GM12878 (cell line): ENCODE data around the gene PDZRN4. TPM values are rescaled to one million over a fixed set of nuclear protein-coding genes. Genes with fewer than 3 reads are reported as not detected.

ENCODE experiments used
- ATAC-seq: fragments of 200-7000 bp; cut with Tn5 transposase; 3 replicates; pipeline ENCODE4 v1.9.1; 2020; ENCODE audit warnings: mild to moderate bottlenecking, moderate library complexity
- BruUV-seq: library from RNA; stranded (reverse); fragments of 400-500 nt; replicated peaks from 2 replicates; lab custom pipeline; 2021; lab: Mats Ljungman, UMichigan
- CTCF ChIA-PET: fragments of 300-600 bp; sonication (Branson Sonifier 250); formaldehyde crosslinking; extraction: SDS; loops from one replicate; lab custom pipeline; 2021; ENCODE audit warnings: inconsistent platforms; lab: Yijun Ruan, JAX
- POLR2A ChIA-PET: fragments of 350-600 bp; formaldehyde crosslinking; extraction: SDS; loops from one replicate; lab custom pipeline; 2021; ENCODE audit warnings: inconsistent platforms; lab: Charles Lee
- RAD21 ChIA-PET: fragments of 300-600 bp; sonication (Branson Sonifier 250); formaldehyde crosslinking; loops from one replicate; lab custom pipeline; 2023; ENCODE audit warnings: antibody characterized with exemption; ENCODE audit not compliant: unreplicated experiment; lab: Charles Lee
- SMC1A ChIA-PET: fragments of 300-600 bp; sonication (Branson Sonifier 250); formaldehyde crosslinking; loops from one replicate; lab custom pipeline; 2023; ENCODE audit not compliant: unreplicated experiment, uncharacterized antibody; lab: Charles Lee
- DNase-seq: peaks from one replicate; pipeline ENCODE4 v3.0.0-alpha.2; 2011; ENCODE audit warnings: low read depth, low spot score
- FAIRE-seq: peaks from 3 replicates; lab custom pipeline; 2011; peaks lifted over from hg19 to GRCh38; lab: Jason Lieb, UNC
- H2AFZ ChIP-seq: 2 replicates; pipeline ENCODE4 v1.6.0; 2011; ENCODE audit warnings: low read depth, low read length, control low read depth; ENCODE audit not compliant: control insufficient read depth
- H3K27ac ChIP-seq: 2 replicates; pipeline ENCODE4 v1.5.1; 2011; ENCODE audit warnings: control low read depth; ENCODE audit not compliant: control insufficient read depth, insufficient read depth
- H3K27me3 ChIP-seq, 2 experiments: replicated peaks in 1 of 2; 2 replicates each; pipeline versions ENCODE4 v1.6.0 to v1.6.1; 2011; ENCODE audit warnings: low read length in 1 of 2; ENCODE audit not compliant: control insufficient read depth in 2 of 2, insufficient read depth in 2 of 2
- H3K36me3 ChIP-seq, 2 experiments: 2 replicates each; pipeline ENCODE4 v1.5.1; 2011; ENCODE audit warnings: low read length in 1 of 2; ENCODE audit not compliant: control insufficient read depth in 2 of 2, insufficient read depth in 2 of 2
- H3K4me1 ChIP-seq: 2 replicates; pipeline ENCODE4 v1.6.1; 2011; ENCODE audit warnings: mild to moderate bottlenecking, low read length, moderate library complexity, mixed read lengths; ENCODE audit not compliant: control insufficient read depth, insufficient read depth
- H3K4me2 ChIP-seq: 2 replicates; pipeline ENCODE4 v1.6.0; 2011; ENCODE audit warnings: control low read depth; ENCODE audit not compliant: control insufficient read depth, insufficient read depth
- H3K4me3 ChIP-seq: fragments of 200-600 bp; sonication (generic); 2 replicates; pipeline ENCODE4 v1.5.1; 2016
- H3K79me2 ChIP-seq: 2 replicates; pipeline ENCODE4 v1.6.0; 2011; ENCODE audit warnings: low read length; ENCODE audit not compliant: control insufficient read depth, insufficient read depth
- H3K9ac ChIP-seq: 2 replicates; pipeline ENCODE4 v1.8.0; 2011; ENCODE audit warnings: low read length, control low read depth, mixed read lengths; ENCODE audit not compliant: control insufficient read depth, insufficient read depth
- H3K9me3 ChIP-seq: replicated peaks from 3 replicates; pipeline ENCODE4 v1.5.1; 2011; ENCODE audit warnings: mild to moderate bottlenecking, low read length; ENCODE audit not compliant: control insufficient read depth, insufficient read depth
- H4K20me1 ChIP-seq: 2 replicates; pipeline ENCODE4 v1.6.0; 2011; ENCODE audit not compliant: control insufficient read depth, insufficient read depth
- FOXK2 ChIP-seq: fragments of 450-650 bp; IDR thresholded peaks from 2 replicates; pipeline ENCODE4 v1.6.1; 2017; ENCODE audit warnings: mild to moderate bottlenecking, moderate library complexity
- IRF5 ChIP-seq: fragments of 450-650 bp; IDR thresholded peaks from 2 replicates; pipeline ENCODE4 v1.6.1; 2017; ENCODE audit warnings: borderline replicate concordance
- KDM1A ChIP-seq: fragments of 200-600 bp; sonication (generic); IDR thresholded peaks from 2 replicates; pipeline ENCODE4 v1.6.1; 2016; ENCODE audit warnings: borderline replicate concordance
- MEF2A ChIP-seq: IDR thresholded peaks from 2 replicates; pipeline ENCODE4 v1.6.1; 2011; ENCODE audit warnings: low read depth, mild to moderate bottlenecking, low read length, moderate library complexity; ENCODE audit not compliant: insufficient read depth
- MLLT1 ChIP-seq: fragments of 450-650 bp; IDR thresholded peaks from 2 replicates; pipeline ENCODE4 v1.6.1; 2016; ENCODE audit warnings: mild to moderate bottlenecking
- MYC ChIP-seq: IDR thresholded peaks from 2 replicates; pipeline ENCODE4 v1.6.1; 2011; ENCODE audit warnings: mild to moderate bottlenecking, low read length, moderate library complexity, inconsistent platforms; ENCODE audit not compliant: insufficient read depth, insufficient replicate concordance, insufficient read length, severe bottlenecking
- NR2C2 ChIP-seq: IDR thresholded peaks from 2 replicates; pipeline ENCODE4 v1.6.1; 2011; ENCODE audit warnings: borderline replicate concordance, low read depth; ENCODE audit not compliant: control insufficient read depth, insufficient read length
- PKNOX1 ChIP-seq: fragments of 450-650 bp; IDR thresholded peaks from 2 replicates; pipeline ENCODE4 v1.6.1; 2016; ENCODE audit warnings: mild to moderate bottlenecking
- PRDM15 ChIP-seq: fragments of 450-650 bp; formaldehyde crosslinking; IDR thresholded peaks from 2 replicates; pipeline ENCODE4 v1.4.0; 2020; ENCODE audit warnings: mild to moderate bottlenecking, moderate library complexity
- RBBP5 ChIP-seq: fragments of 200-600 bp; sonication (generic); conservative IDR thresholded peaks from 2 replicates; pipeline ENCODE4 v1.6.1; 2016
- RUNX3 ChIP-seq: IDR thresholded peaks from 2 replicates; pipeline ENCODE4 v1.6.1; 2012; ENCODE audit warnings: low read length, inconsistent platforms
- SUZ12 ChIP-seq: fragments of 200-600 bp; sonication (generic); IDR thresholded peaks from one replicate; pipeline ENCODE4 v1.6.1; 2018; ENCODE audit warnings: antibody characterized with exemption, mild to moderate bottlenecking; ENCODE audit not compliant: unreplicated experiment
- WGBS: methylation state at CpG from one replicate; pipeline ENCODE4 v1.1.6; 2016; ENCODE audit warnings: low lambda C conversion rate; ENCODE audit not compliant: insufficient replicate concordance, insufficient coverage; ENCODE audit errors: missing lambda C conversion rate; 5-methylcytosine and 5-hydroxymethylcytosine counted together
- in situ Hi-C: fragments of 300-500 bp; cut with MboI; formaldehyde crosslinking; loops from 9 replicates; pipeline ENCODE4 v1.14.3; 2018; ENCODE audit warnings: mixed read lengths
- intact Hi-C: fragments of 100-400 bp; cut with micrococcal nuclease; formaldehyde crosslinking; loops from one replicate; pipeline ENCODE4 v1.14.2; 2022; ENCODE audit not compliant: unreplicated experiment
- polyA plus RNA-seq, 11 experiments: library from polyadenylated mRNA; depleted of rRNA in 4 of 11; unstranded in 6 of 11; stranded (reverse) in 5 of 11; fragments of >200 nt; fragmentation: Nextera tagmentation in 4 of 11; fragmentation: Illumina TruSeq in 1 of 11; extraction: Ambion mirVana in 4 of 11; extraction: Trizol in 1 of 11; gene quantifications; 1 replicate in 1 of 11; 2 replicates in 10 of 11; pipeline versions ENCODE4 v1.2.1 to v1.2.3, GENCODE V29; 2011 to 2016; ENCODE audit warnings: inconsistent platforms in 2 of 11, missing spikeins in 2 of 11, low read depth in 1 of 11
- total RNA-seq, 4 experiments: library from RNA; depleted of rRNA in 3 of 4; stranded (reverse); fragments of >200 nt in 3 of 4; fragmentation: Illumina TruSeq in 1 of 4; extraction: Trizol in 1 of 4; gene quantifications; 2 replicates each; pipeline versions ENCODE4 v1.2.1 to v1.2.3, GENCODE V29; 2013 to 2021

PDZRN4 gene
- total and polyA plus RNA-seq, 10 of the 15 experiments (the other 5 are each of a cell fraction or from before 2014, with no cell fraction given) = 0.03 TPM; not detected in 9

- TF ChIP-seq PKNOX1 (no peak), PRDM15 (no peak)
Measured at GRCh38 chr12:41521872-41522379, 333.8 kb downstream of the PDZRN4 start (continued).

GRCh38 chr12:41527062-41527461 is 338.9 kb downstream of the PDZRN4 start:
- H3K4me1 ChIP-seq = no peaks in the 10 kb centered on the region
- in situ Hi-C loops = no loop called here
- H3K79me2 ChIP-seq = no peaks in the 10 kb centered on the region
- CTCF ChIA-PET = no interaction called here
- no peaks in the 10 kb centered on the region for H4K20me1 ChIP-seq
- H3K27ac ChIP-seq = no peak overlapping the region
- WGBS = 83% methylated on average over 2 of the region's 2 CpGs
- POLR2A ChIA-PET = no interaction called here
- intact Hi-C loops = no loop called here
- H3K9ac ChIP-seq = no peak overlapping the region
- no peaks in the 10 kb centered on the region for H3K27me3 ChIP-seq
- RAD21 ChIA-PET = no interaction called here
- no peaks in the 10 kb centered on the region for H3K9me3 ChIP-seq
- no peak overlapping the region for H3K4me3 ChIP-seq
- SMC1A ChIA-PET = no interaction called here
- FAIRE-seq (no peak), ATAC-seq (no peak), DNase-seq (no peak)
- BruUV-seq = no TSS peak
- no peak overlapping the region for H2AFZ ChIP-seq
- H3K4me2 ChIP-seq = no peak overlapping the region
- H3K36me3 ChIP-seq = no peaks in the 10 kb centered on the region
- TF ChIP-seq MYC (no peak), FOXK2 (no peak), KDM1A (no peak), MEF2A (no peak), NR2C2 (no peak), RUNX3 (no peak), MLLT1 (no peak), RBBP5 (no peak), SUZ12 (no peak), IRF5 (no peak)
